Upper lobe of left lung (tissue), 6 donors: Measurements from ENCODE around the gene UTF1. TPM values are rescaled to one million over a fixed set of nuclear protein-coding genes. Genes with fewer than 3 reads are reported as not detected.

Source experiments
- ATAC-seq, 2 donors: fragments of 200-7000 bp; cut with Tn5 transposase; one replicate each; pipeline ENCODE4 v1.9.1; 2022; ENCODE audit warnings: mild to moderate bottlenecking in 2 of 2, moderate library complexity in 2 of 2; ENCODE audit not compliant: low FRiP score in 2 of 2
- DNase-seq, 2 donors: peaks; one replicate each; pipeline ENCODE4 v3.0.0-alpha.2; 2019 to 2020
- H3K27ac ChIP-seq, 4 donors: fragments of 200-600 bp; sonication (generic); one replicate each; pipeline ENCODE4 v1.5.1; 2016 to 2019
- H3K27me3 ChIP-seq, 4 donors: fragments of 200-600 bp; sonication (generic); one replicate each; pipeline ENCODE4 v1.5.1; 2017 to 2019
- H3K36me3 ChIP-seq, 4 donors: fragments of 200-600 bp; sonication (generic); one replicate each; pipeline ENCODE4 v1.5.1; 2016 to 2019
- H3K4me1 ChIP-seq, 4 donors: fragments of 200-600 bp; sonication (generic); one replicate each; pipeline ENCODE4 v1.5.1; 2018 to 2019
- H3K4me3 ChIP-seq, 4 donors: fragments of 200-600 bp; sonication (generic); one replicate each; pipeline ENCODE4 v1.5.1; 2017 to 2019; ENCODE audit warnings: mild to moderate bottlenecking in 2 of 4, moderate library complexity in 1 of 4
- H3K9me3 ChIP-seq, 4 donors: fragments of 200-600 bp; sonication (generic); one replicate each; pipeline ENCODE4 v1.5.1; 2018 to 2019
- EP300 ChIP-seq, 4 donors: sonication (generic); formaldehyde crosslinking; IDR thresholded peaks; one replicate each; pipeline ENCODE4 v1.5.1; 2017; ENCODE audit warnings: antibody characterized with exemption in 4 of 4, control low read depth in 2 of 4
- POLR2A ChIP-seq, 4 donors: fragments of 450-650 bp; IDR thresholded peaks; one replicate each; pipeline ENCODE4 v1.5.1; 2016 to 2017; ENCODE audit warnings: antibody characterized with exemption in 4 of 4, mild to moderate bottlenecking in 2 of 4
- POLR2AphosphoS5 ChIP-seq, 2 donors: sonication (generic); formaldehyde crosslinking; IDR thresholded peaks; one replicate each; pipeline ENCODE4 v1.5.1; 2017; ENCODE audit warnings: antibody characterized with exemption in 2 of 2
- WGBS, 2 donors: methylation state at CpG; one replicate each; pipeline ENCODE4 v1.1.5; 2017 to 2018; 5-methylcytosine and 5-hydroxymethylcytosine counted together
- total RNA-seq, 6 donors: library from RNA; depleted of rRNA in 4 of 6; stranded (reverse); fragments of >200 nt in 4 of 6; gene quantifications; one replicate each; pipeline versions ENCODE4 v1.1.0 to v1.2.1, GENCODE V29; 2016 to 2021
- TF ChIP-seq, protein P1 (sequence below), 6 experiments: fragments of 450-650 bp in 4 of 6; fragments of 200-600 bp in 2 of 6; sonication (generic) in 2 of 6; IDR thresholded peaks; one replicate each; pipeline ENCODE4 v1.5.1; 2016 to 2019; ENCODE audit warnings: antibody characterized with exemption in 6 of 6
- donor health status: DM: no; HTN: no; CAD: no; lungs with moderate emphysema.
- donor health status: DM: no; HTN: yes; CAD: no; lungs with severe emphysema.

UTF1 gene
- total RNA-seq, 6 donors from 2014 or later, result 0.26 to 0.37 TPM; not detected in 4

DNA sequence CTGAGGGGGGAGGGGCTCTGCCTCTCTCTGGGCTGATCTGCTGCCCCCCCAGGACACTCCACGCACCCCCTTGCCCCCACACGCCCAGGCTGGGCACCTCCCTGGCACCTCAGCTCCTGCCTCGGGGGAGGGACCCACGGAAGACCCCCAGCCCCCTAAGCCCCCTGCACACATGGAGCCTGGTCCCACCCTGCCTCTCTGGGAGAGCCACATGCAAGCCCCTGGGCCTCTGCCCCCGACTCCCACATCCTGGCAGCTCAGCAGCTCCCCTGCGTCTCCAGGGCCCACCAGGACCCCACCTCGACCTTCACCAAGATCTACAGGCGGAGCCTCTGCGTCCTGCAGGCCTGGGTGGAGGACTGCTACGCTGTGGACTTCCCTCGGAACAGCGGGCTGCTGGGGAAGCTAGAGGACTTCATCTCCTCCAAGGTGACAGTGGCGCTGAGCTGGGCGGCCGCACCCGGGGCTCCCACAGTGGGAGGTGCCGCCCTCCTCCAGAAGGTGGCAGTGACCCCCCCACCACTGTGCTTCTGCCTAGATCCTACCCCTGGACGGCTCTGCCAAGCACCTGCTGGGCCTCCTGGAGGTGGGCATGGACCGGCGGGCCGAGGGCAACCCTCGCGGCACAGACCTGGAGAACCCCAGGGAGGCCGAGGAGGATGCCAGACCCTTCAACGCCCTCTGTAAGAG is 18.7 kb upstream of the UTF1 start:
- no peaks in the 10 kb centered on the region for H3K4me1 ChIP-seq
- no peak overlapping the region for H3K4me3 ChIP-seq
- ATAC-seq, result no peak
- WGBS, 2 donors, result 86 to 92% methylated on average over 5 to 17 of the region's 25 CpGs
- DNase-seq, result peak in 1 of 2 donors; percentile 73
- H3K9me3 ChIP-seq, result no peaks in the 10 kb centered on the region
- TF ChIP-seq POLR2A (IDR thresholded peaks at IDR 0.05), result no peak
- no peak for TF ChIP-seq EP300 (IDR thresholded peaks at IDR 0.05)
- TF ChIP-seq POLR2AphosphoS5 (IDR thresholded peaks at IDR 0.05), result no peak
- TF ChIP-seq, protein P1, sequence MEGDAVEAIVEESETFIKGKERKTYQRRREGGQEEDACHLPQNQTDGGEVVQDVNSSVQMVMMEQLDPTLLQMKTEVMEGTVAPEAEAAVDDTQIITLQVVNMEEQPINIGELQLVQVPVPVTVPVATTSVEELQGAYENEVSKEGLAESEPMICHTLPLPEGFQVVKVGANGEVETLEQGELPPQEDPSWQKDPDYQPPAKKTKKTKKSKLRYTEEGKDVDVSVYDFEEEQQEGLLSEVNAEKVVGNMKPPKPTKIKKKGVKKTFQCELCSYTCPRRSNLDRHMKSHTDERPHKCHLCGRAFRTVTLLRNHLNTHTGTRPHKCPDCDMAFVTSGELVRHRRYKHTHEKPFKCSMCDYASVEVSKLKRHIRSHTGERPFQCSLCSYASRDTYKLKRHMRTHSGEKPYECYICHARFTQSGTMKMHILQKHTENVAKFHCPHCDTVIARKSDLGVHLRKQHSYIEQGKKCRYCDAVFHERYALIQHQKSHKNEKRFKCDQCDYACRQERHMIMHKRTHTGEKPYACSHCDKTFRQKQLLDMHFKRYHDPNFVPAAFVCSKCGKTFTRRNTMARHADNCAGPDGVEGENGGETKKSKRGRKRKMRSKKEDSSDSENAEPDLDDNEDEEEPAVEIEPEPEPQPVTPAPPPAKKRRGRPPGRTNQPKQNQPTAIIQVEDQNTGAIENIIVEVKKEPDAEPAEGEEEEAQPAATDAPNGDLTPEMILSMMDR (IDR thresholded peaks at IDR 0.05), result no peak
- no peaks in the 10 kb centered on the region for H3K36me3 ChIP-seq
- H3K27me3 ChIP-seq, result no peaks in the 10 kb centered on the region
- H3K27ac ChIP-seq, result no peak overlapping the region

DNA sequence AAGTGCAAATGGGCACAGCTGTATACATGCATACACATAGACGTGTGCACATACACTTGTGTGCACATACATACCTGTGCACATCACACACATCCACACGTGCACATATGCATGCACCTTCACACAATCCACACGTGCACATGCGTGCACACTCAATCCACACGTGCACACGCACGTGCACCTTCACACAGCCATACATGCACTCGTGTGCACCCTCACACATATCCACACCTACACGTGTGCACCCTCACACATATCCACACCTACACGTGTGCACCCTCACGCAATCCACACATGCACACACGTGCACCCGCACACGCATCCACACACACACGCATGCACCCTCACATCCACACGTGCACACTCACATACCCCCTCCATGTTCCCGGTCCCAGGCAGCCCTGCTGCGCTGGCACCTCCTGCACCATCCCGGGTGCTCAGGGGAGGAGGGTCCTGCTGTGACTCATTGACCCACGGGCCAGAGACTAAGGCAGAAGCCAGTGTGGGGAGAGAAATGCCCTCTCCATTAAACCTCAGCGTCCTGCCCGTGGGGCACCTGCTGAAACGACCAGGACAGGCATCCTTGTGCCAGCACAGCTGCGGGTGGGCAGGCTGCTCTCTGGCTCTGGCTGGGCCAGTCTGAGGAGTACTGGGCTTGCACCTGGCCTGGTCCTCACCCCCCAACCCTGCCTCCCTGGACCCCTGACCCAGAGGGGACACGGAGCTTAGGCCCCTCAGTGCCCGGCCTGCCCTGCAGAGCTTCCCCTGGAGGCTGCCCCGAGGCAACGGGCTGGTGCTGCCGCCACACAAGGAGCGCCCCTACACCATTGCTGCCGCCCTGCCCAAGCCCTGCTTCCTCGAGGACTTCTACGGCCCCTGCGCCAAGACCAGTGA is 17.8 kb upstream of the UTF1 start:
- no peak overlapping the region for H3K4me3 ChIP-seq
- H3K9me3 ChIP-seq, result no peaks in the 10 kb centered on the region
- peak overlapping the region in 1 of 4 donors; percentile 26 for H3K27ac ChIP-seq
- no peaks in the 10 kb centered on the region for H3K4me1 ChIP-seq
- peak in 1 of 2 donors; percentile 64 for DNase-seq
- H3K27me3 ChIP-seq, result no peaks in the 10 kb centered on the region
- no peaks in the 10 kb centered on the region for H3K36me3 ChIP-seq
- TF ChIP-seq, protein P1 (IDR thresholded peaks at IDR 0.05), result no peak
- TF ChIP-seq POLR2A (IDR thresholded peaks at IDR 0.05) (no peak), EP300 (IDR thresholded peaks at IDR 0.05) (no peak), POLR2AphosphoS5 (IDR thresholded peaks at IDR 0.05) (no peak)
- ATAC-seq, result no peak
- WGBS, 2 donors, result 88% methylated on average over 24 to 34 of the region's 34 CpGs

DNA sequence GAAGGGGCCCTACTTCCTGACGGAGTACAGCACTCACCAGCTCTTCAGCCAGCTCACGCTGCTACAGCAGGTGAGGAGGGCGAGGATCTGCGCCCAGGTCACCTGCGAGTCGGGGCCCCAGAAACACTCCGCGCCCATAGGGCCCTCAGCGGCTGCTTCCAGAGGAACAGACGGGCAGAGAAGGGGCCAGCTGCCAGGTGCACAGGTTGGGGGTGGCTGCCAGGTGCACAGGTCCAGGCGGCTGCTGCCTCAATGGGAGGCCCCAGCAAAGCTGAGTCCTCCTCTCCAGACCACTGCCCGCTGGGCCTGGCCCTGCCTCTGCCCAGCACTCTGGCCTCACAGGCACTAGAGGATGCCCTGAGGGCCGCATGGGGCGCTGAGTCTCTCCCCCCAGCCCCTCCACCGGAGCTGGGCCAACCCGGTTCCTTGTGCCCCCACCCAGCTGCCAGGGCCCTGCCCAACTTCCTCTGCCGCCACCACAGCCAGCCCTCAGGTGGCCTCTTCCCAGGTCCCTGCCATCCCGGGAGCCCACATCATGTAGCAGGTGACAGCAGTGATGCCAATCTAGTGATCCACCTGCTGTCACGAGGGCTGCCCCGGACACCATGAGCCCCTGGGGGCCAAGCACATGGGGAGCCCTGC is 17.0 kb upstream of the UTF1 start:
- Histone ChIP-seq H3K4me1 (no peaks in the 10 kb centered on the region), H3K9me3 (no peaks in the 10 kb centered on the region), H3K36me3 (no peaks in the 10 kb centered on the region), H3K4me3 (no peak overlapping the region), H3K27ac (no peak overlapping the region), H3K27me3 (no peaks in the 10 kb centered on the region)
- DNase-seq, result peak in 1 of 2 donors; percentile 67
- no peak for ATAC-seq
- WGBS, 2 donors, result 60 to 83% methylated on average over 8 to 20 of the region's 20 CpGs
- TF ChIP-seq POLR2A (IDR thresholded peaks at IDR 0.05) (no peak), POLR2AphosphoS5 (IDR thresholded peaks at IDR 0.05) (no peak), EP300 (IDR thresholded peaks at IDR 0.05) (no peak)
- TF ChIP-seq, protein P1 (IDR thresholded peaks at IDR 0.05), result no peak

DNA sequence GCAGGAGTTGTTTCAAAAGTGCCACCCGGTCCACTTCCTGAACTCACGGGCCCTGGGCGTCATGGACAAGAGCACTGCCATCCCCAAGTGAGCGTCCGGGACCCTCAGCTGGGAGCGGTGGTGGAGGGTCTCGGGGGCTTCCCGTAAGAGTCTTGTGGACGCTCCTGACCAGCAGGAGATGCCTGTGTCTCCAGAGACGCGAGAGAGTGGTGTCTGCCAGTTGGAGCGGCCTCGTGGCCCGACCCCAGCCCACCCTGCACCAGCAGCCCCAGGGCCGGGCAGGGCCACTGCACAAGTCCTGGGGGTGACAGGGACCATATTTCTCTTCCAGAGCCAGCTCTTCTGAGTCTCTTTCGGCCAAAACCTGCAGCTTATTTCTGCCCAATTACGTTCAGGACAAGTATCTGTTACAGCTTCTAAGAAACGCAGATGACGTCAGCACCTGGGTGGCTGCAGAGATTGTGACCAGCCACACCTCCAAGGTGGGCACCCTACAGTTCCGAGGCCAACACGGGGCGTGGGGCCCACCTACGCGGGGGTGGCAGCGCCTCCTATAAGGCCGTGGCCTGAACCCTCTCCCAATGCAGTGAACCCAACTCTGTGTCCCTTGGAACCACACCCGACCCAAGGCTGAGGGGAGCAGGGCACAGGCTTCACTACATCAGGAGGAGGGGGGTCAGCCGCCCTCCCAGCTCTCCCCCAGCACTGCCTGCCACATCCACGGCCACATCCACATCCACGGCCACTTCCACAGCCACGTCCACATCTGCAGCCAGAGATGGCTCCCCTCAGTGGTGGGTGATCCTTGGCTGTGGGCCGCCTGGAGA is 16.2 kb upstream of the UTF1 start:
- Histone ChIP-seq H3K36me3 (no peaks in the 10 kb centered on the region), H3K27ac (no peak overlapping the region), H3K27me3 (no peaks in the 10 kb centered on the region), H3K9me3 (no peaks in the 10 kb centered on the region), H3K4me3 (no peak overlapping the region), H3K4me1 (no peaks in the 10 kb centered on the region)
- no peak for TF ChIP-seq POLR2AphosphoS5 (IDR thresholded peaks at IDR 0.05)
- TF ChIP-seq, protein P1 (IDR thresholded peaks at IDR 0.05), result no peak
- no peak for TF ChIP-seq POLR2A (IDR thresholded peaks at IDR 0.05)
- DNase-seq (peak in 1 of 2 donors; percentile 71), ATAC-seq (no peak)
- WGBS, 2 donors, result 87 to 90% methylated on average over 15 to 32 of the region's 32 CpGs
